Osteocyte (in vitro differentiated cells): Measurements from ENCODE around the gene SOBP. TPM values are rescaled to one million over a fixed set of nuclear protein-coding genes. Genes with fewer than 3 reads are reported as not detected.

Experiments used
- DNase-seq: peaks from one replicate; pipeline ENCODE4 v3.0.0; 2021; ENCODE audit warnings: mixed read lengths; ENCODE audit not compliant: unreplicated experiment; ENCODE audit errors: extremely low spot score
- H3K27ac Mint-ChIP-seq: one replicate; pipeline ENCODE4 v1.8.0; 2021; ENCODE audit warnings: mild to moderate bottlenecking, mixed read lengths; ENCODE audit not compliant: unreplicated experiment
- H3K27me3 Mint-ChIP-seq: one replicate; pipeline ENCODE4 v1.8.0; 2021; ENCODE audit warnings: mixed read lengths; ENCODE audit not compliant: unreplicated experiment
- H3K36me3 Mint-ChIP-seq: one replicate; pipeline ENCODE4 v1.8.0; 2021; ENCODE audit warnings: mixed read lengths; ENCODE audit not compliant: unreplicated experiment
- H3K4me1 Mint-ChIP-seq: one replicate; pipeline ENCODE4 v1.8.0; 2021; ENCODE audit warnings: mixed read lengths; ENCODE audit not compliant: unreplicated experiment
- H3K4me3 Mint-ChIP-seq: one replicate; pipeline ENCODE4 v1.8.0; 2021; ENCODE audit warnings: mild to moderate bottlenecking, moderate library complexity, mixed read lengths; ENCODE audit not compliant: unreplicated experiment
- H3K9me3 Mint-ChIP-seq: one replicate; pipeline ENCODE4 v1.8.0; 2021; ENCODE audit warnings: mixed read lengths; ENCODE audit not compliant: unreplicated experiment
- total RNA-seq: library from RNA; stranded (reverse); gene quantifications from 2 replicates; pipeline ENCODE4 v1.2.1, GENCODE V29; 2021
- TF ChIP-seq, protein P1 (sequence below): fragments of 200-600 bp; sonication (generic); IDR thresholded peaks from 2 replicates; pipeline ENCODE4 v1.5.0; 2021; ENCODE audit warnings: antibody characterized with exemption, mild to moderate bottlenecking, moderate library complexity

The SOBP gene
- total RNA-seq, 1 donor from 2014 or later, result 7.4 TPM

DNA sequence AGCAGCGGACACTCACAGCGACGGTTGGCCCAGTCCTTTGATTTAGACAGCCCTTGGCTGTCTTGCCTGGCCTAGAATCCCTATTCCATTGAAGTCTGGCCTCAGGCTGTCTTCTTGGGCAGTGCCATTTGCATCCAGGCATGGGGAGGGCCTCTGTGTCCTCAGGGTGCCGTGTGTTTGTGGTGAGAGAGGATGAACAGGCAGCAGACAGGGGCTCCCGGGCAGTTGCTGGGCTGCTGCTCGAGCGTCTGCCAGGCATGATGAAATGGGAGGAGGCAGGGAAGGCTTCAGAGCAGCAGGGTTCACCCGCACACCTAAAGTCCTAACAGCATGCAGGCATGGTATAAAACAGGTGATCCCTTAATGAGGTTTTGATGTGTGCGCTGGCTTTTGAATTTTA, 126.9 kb downstream of the SOBP start:
- Mint-ChIP-seq H3K27ac (no peak overlapping the region), H3K4me1 (peaks cover 17% of the 10 kb centered on the region), H3K9me3 (no peaks in the 10 kb centered on the region), H3K36me3 (no peaks in the 10 kb centered on the region), H3K4me3 (peak overlapping the region; percentile 16), H3K27me3 (no peaks in the 10 kb centered on the region)
- TF ChIP-seq, protein P1, sequence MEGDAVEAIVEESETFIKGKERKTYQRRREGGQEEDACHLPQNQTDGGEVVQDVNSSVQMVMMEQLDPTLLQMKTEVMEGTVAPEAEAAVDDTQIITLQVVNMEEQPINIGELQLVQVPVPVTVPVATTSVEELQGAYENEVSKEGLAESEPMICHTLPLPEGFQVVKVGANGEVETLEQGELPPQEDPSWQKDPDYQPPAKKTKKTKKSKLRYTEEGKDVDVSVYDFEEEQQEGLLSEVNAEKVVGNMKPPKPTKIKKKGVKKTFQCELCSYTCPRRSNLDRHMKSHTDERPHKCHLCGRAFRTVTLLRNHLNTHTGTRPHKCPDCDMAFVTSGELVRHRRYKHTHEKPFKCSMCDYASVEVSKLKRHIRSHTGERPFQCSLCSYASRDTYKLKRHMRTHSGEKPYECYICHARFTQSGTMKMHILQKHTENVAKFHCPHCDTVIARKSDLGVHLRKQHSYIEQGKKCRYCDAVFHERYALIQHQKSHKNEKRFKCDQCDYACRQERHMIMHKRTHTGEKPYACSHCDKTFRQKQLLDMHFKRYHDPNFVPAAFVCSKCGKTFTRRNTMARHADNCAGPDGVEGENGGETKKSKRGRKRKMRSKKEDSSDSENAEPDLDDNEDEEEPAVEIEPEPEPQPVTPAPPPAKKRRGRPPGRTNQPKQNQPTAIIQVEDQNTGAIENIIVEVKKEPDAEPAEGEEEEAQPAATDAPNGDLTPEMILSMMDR, result no peak
- DNase-seq, result no peak

DNA sequence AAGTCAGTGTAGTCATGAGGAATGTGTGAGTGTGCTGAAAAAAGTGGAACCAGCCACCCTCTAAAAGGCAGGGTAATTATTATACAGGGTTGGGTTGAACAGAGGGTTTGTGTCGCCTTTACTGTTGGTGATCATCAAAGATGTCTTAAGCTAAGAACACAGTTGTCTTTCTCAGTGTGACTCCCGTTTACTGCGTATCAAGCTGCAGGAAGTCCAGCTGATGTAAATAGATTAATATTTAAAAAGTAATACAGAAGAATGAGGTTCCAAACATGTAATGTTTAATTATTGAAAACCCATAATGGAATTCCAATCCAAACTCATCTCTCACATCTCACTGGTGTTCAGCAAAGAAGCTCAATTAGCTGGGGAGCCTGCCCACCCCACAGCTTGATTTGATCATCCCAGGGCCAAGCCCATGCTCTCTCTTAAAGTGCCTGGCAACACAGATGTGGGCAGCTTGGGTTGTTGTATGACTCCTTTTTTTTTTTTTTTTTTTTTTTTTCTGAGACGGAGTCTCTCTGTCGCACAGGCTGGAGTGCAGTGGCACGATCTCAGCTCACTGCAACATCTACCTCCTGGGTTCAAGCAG, 127.5 kb downstream of the SOBP start:
- Mint-ChIP-seq H3K4me3 (no peak overlapping the region), H3K9me3 (no peaks in the 10 kb centered on the region), H3K27me3 (no peaks in the 10 kb centered on the region), H3K36me3 (no peaks in the 10 kb centered on the region), H3K4me1 (peaks cover 17% of the 10 kb centered on the region), H3K27ac (no peak overlapping the region)
- TF ChIP-seq, protein P1, result no peak
- no peak for DNase-seq

DNA sequence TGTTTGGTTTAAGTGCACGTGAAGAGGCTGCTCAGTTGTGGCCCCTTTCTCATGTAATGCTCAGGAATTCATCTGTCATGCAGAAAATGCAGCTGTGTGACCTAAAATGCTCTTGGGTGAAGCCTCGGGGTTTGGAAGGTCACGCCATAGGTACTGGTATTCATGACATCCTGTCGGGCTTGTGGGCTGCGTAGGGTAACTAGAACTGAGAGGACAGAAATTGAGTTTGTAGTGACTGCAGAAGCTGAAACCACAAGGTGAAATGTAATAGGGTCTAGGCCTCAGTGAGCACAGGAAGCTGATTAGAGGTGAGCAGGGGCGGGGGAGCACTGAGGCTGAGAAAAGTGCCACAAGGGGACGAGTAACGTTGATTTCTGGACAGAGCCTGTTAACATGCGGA, 128.8 kb downstream of the SOBP start:
- Mint-ChIP-seq H3K4me1 (peaks cover 9% of the 10 kb centered on the region), H3K4me3 (no peak overlapping the region), H3K36me3 (no peaks in the 10 kb centered on the region)

DNA sequence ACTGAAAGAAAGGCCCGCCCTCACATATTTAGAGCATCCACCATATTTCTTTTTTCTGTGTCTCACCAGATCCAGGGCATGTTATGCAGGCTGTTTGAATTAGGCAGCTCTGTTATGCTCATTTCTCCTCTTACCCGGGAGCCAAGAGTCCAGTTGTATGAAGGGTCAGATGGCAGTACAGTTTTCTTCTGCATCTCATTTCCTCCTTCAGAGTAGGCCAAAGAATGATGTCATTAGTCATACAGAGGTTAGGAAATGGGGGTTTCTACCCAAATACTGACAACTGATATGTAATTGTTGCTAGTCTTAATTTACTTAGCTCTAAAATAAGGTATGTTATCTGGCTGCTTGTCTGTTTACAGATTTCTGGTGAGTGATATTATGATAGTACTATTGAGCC, 130.8 kb downstream of the SOBP start:
- DNase-seq, result no peak
- Mint-ChIP-seq H3K27ac (no peak overlapping the region), H3K27me3 (no peaks in the 10 kb centered on the region), H3K36me3 (no peaks in the 10 kb centered on the region), H3K9me3 (no peaks in the 10 kb centered on the region), H3K4me1 (peaks cover 9% of the 10 kb centered on the region), H3K4me3 (no peak overlapping the region)
- TF ChIP-seq, protein P1, result no peak

More for the DNA sequence above, 128.8 kb downstream of the SOBP start:
- Mint-ChIP-seq H3K27ac (no peak overlapping the region), H3K9me3 (no peaks in the 10 kb centered on the region), H3K27me3 (no peaks in the 10 kb centered on the region)
- TF ChIP-seq, protein P1, result no peak
- DNase-seq, result no peak

DNA sequence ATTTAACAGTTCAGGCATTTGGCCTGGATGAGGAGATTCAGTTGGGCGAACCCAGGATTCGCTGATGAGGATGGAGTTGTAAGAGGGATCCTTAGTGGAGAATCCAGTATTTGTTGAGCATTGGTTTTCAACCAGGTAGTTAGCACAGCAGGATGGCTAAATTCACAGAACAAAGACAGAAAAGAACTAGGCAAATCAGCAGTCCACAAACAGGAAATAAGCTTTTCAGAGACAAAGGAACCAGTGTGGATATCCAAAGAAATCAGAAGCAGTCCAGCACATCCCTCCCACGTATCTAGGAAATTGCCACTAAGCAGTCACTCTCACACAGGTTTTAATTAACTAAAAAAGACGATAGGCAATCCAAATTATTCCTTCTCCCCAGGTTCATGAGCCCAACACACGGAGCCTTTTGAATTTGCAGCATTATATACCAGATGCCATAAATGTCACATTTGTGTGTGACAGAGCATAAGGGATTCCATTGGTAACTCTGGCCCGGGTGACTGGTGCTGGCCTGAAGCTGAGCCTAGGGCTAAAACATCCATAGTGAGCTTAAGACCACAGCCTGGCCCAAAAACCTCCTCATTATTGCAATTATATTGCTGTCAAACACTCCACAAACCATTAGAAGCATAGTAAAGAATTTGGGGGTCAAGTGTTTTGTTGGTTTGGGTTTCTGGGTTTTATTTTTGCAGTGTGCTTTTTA, 131.5 kb downstream of the SOBP start:
- TF ChIP-seq, protein P1, result no peak
- peak overlapping the region; percentile 36 for H3K27ac Mint-ChIP-seq
- H3K36me3 Mint-ChIP-seq, result no peaks in the 10 kb centered on the region

More for the DNA sequence above, 131.5 kb downstream of the SOBP start:
- H3K4me1 Mint-ChIP-seq, result peaks cover 9% of the 10 kb centered on the region
- no peaks in the 10 kb centered on the region for H3K27me3 Mint-ChIP-seq
- DNase-seq, result no peak
- H3K9me3 Mint-ChIP-seq, result no peaks in the 10 kb centered on the region
- no peak overlapping the region for H3K4me3 Mint-ChIP-seq
